Kidney capillary endothelial cell (primary cell): ENCODE data around the gene ZNF22.

ENCODE experiments used
- DNase-seq: peaks from one replicate; pipeline ENCODE4 v3.0.0-alpha.2; 2018; ENCODE audit warnings: low spot score

The ZNF22 gene

GRCh38 chr10:45000752-45001380, at the start of gene ZNF22:
TSS of gene ZNF22 (plus strand) at chr10:45000923. CDS start at chr10:45003369, 2,446 bp downstream.
- DNase-seq, result peak; percentile 48

GRCh38 chr10:44951576-44952226, 49.0 kb upstream of the ZNF22 start:
- DNase-seq, result no peak

GRCh38 chr10:44952779-44953231, 47.9 kb upstream of the ZNF22 start:
- DNase-seq, result no peak

- DNase-seq, result no peak
Observed at GRCh38 chr10:44954042-44954441, 46.7 kb upstream of the ZNF22 start.

DNA sequence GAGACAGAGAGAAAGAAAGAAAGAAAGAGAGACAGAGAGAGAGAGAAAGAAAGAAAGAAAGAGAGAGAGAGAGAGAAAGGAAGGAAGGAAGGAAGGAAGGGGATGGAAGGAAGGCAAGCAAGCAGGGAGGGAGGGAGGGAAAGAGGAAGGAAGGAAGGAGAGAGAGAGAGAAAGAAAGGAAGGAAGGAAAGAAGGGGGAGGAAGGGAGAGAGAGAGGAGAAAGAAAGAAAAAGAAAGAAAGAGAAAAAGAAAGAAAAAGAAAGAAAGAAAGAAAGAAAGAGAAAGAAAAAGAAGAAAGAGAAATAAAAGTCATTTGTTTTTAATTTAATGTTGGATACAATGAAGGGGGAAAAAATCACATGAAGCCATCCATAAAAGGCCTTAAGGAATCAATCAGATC, 45.8 kb upstream of the ZNF22 start:
- no peak for DNase-seq

GRCh38 chr10:44955413-44956070, 45.2 kb upstream of the ZNF22 start:
- DNase-seq, result no peak

DNA sequence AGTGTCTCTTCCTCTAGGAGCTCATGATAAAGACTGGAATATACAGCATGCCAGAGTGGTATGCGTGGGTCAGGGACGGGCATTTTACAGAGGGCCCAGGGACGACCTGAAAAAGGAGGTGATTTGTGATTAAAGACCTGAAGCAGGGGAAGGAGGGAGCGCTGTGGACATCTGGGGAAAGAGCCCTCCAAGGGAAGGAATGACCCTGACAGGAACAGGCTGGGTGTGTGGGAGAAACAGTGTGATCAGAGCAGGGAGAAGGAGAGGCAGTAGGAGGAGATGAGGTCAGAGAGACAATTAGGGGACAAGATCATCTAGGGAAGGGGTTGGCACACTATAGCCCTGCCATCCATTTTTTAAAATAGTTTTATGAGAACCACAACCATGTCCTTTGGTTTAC, 44.5 kb upstream of the ZNF22 start:
- DNase-seq, result no peak

GRCh38 chr10:44956717-44957706, 43.7 kb upstream of the ZNF22 start:
- no peak for DNase-seq

- no peak for DNase-seq
Observed at GRCh38 chr10:44958196-44958897, 42.4 kb upstream of the ZNF22 start.

GRCh38 chr10:44958898-44959246, 41.9 kb upstream of the ZNF22 start:
- no peak for DNase-seq

- DNase-seq, result peak; percentile 57
Observed at GRCh38 chr10:44959247-44960087, 41.3 kb upstream of the ZNF22 start, which contains the start of gene RASSF4. TSS of gene RASSF4 (plus strand) at chr10:44959802. CDS start at chr10:44970203, 10,401 bp downstream.

GRCh38 chr10:44960088-44960460, 40.6 kb upstream of the ZNF22 start:
- no peak for DNase-seq

DNA sequence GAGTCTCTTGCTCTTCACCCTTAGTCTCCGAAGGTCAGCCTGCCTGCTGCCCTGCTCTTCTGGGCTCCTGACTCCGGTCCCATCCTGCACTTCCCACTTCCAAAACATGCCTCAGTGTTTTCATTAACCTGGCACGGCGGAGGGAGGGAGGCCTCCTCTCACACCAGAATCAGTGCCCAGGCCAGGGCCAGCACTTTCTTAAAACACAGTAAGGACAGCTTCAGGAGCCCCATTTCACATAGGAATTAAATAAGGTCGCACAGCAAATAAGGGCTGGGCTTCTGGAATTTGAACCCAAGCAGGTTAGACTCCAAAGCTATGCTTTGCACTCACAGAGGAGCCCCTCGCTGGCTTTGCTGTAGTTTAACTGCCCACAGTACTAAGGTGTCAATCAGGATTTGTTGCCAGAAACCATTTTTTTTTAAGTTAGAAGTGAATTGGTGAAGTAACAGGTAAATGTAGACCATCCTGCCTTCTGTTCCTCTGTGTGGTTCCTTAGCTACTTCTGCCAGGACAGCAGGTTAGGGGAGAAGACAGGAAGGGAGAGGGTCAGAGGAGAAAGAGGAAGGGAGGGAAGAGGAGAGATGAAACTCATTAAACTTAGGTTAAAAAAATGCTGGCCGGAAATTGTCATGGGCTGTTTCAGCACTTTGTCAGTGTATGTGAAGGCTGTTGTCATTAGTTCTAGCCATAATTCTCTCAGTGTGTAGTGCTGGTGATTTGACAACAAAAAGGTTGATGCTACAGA, 40.1 kb upstream of the ZNF22 start:
- DNase-seq, result no peak

DNA sequence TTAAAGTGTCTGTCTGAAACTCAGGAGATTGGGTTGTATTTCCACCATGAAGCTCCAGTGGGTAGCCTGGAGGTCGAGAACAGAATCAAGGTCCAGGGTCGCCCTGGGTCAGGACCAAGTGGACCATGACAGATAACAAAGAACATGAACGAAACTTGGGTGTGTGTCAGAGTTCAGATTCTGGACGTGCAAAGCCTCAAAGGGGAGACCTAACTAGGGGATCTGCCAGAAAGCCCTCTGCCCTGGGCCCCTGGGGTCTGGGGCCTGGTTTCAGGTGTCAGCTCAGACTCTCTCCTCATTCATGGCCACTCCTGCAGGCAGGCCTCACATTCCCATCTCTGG, 39.5 kb upstream of the ZNF22 start:
- DNase-seq, result no peak

DNA sequence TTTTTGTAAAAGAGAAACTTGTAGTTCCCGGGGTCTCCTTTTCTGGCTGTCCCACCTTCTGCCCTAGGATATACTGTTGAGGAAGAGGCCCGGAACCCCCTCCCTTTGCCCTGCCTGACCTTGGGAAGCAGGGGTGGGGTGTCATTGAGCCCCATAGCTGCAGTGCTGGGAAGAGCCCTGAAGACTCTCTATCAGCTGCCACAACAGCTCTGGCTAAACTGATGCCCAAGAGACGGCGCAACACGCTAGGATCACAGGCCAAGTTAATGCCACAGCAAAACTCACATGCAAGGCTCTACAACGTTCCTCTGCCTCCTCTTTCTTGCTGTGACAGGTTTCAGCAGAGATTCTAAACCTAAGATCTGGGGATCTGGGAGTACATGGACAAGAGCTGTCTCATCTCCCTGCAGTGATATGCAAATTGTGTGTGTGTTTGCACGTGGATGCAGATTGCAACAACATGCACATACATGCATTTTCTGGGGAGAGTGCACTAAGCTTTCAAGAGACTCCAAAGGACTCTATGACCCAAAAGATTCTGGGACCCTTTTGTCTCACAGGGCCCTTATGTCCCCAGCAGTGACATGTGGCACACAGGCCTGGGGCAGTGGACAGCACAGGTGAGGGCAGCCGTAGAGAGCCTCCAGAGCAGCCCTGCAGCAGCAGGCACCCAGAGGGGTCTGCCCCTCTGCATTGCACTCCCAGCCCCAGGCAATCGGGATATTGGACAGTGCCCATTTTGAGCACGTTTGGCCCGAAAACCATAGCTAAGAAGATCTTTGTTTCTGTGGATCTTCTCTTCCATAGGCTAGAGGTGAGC, 38.6 kb upstream of the ZNF22 start:
- DNase-seq, result no peak

DNA sequence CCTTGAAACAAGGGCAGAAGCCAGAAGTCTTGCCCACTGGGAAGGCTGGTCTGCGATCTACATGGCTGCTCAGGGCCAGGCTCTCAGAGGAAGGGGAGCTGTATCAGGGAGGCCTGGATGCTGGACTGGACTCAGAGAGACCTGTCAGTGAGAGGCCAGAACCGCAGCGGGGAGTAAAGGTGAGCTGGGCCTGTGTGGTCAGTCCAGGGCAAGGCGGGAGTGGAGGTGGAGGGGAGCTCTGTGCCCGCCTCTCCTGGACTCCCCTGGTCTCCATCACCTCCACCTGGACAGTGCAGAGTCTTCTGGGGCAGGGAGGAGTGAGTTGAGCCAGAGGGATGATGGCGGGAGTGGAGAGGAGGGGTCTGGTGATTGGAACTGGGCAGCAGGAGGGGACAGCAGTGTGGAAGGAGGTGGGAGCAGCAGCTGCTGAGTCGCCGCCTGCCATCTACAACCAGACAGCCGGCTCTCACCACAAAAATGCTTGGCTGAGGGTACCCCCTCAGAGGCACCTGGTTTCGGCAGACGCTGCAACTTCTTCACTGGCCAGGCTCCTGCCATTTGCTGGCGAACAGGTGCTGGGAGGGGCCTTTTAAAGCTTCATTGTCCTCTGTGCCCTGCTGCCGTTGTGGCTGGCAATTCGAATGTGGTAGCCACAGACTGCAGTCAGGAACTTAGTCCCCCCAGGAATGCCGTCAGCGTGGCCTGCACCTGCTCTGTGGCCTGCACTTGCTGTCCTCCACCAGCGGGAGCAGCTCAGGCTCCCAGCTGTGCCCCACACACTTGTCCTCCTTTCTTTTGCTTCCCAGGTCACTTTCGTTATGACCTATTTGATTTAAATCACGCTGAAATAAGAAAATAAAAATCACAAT, 37.6 kb upstream of the ZNF22 start:
- no peak for DNase-seq

- DNase-seq, result no peak
Observed at GRCh38 chr10:44963772-44964633, 36.7 kb upstream of the ZNF22 start.
